CD4-positive, alpha-beta T cell treated with Interleukin-6 at 100 ng/mL for 8 hours (primary cell): ENCODE results near the gene COX19.
"Not testable (repeated sequence)": the region's sequence is repeated elsewhere in the genome, so short reads cannot be mapped to it uniquely, and the experiment has no call there.

ENCODE experiments used
- DNase-seq: peaks from one replicate; pipeline ENCODE4 v3.0.0-alpha.2; 2020; ENCODE audit warnings: mixed read lengths, low spot score

Gene COX19

GRCh38 chr7:943793-944192, 31.6 kb downstream of the COX19 start:
- not testable (repeated sequence) for DNase-seq

- no peak for DNase-seq
Measured at GRCh38 chr7:940599-941408, 34.5 kb downstream of the COX19 start.

- no peak for DNase-seq
Measured at GRCh38 chr7:939843-940242, 35.5 kb downstream of the COX19 start.

- DNase-seq = no peak
Measured at GRCh38 chr7:938546-939185, 36.7 kb downstream of the COX19 start.

- DNase-seq = no peak
Measured at GRCh38 chr7:937856-938484, 37.4 kb downstream of the COX19 start.

- DNase-seq = no peak
Measured at GRCh38 chr7:936386-937054, 38.8 kb downstream of the COX19 start.

- DNase-seq = no peak
Measured at GRCh38 chr7:935874-936385, 39.4 kb downstream of the COX19 start.

GRCh38 chr7:935164-935873, 40.0 kb downstream of the COX19 start:
- no peak for DNase-seq

GRCh38 chr7:934469-935163, 40.7 kb downstream of the COX19 start:
- DNase-seq = no peak

- DNase-seq = no peak
Measured at GRCh38 chr7:932651-932975, 42.7 kb downstream of the COX19 start.

- DNase-seq = no peak
Measured at GRCh38 chr7:931871-932650, 43.3 kb downstream of the COX19 start.

- DNase-seq = no peak
Measured at GRCh38 chr7:930975-931758, 44.2 kb downstream of the COX19 start.

- no peak for DNase-seq
Measured at GRCh38 chr7:929311-929711, 46.0 kb downstream of the COX19 start.

GRCh38 chr7:927031-927671, 48.2 kb downstream of the COX19 start:
- DNase-seq = no peak

- no peak for DNase-seq
Measured at GRCh38 chr7:926061-927030, 49.0 kb downstream of the COX19 start.

- DNase-seq = peak; percentile 27
Measured at GRCh38 chr7:925601-926000, 49.7 kb downstream of the COX19 start.

- no peak for DNase-seq
Measured at GRCh38 chr7:924541-925231, 50.7 kb downstream of the COX19 start.
